A549 (cell line): Measurements from ENCODE around the gene TRABD2B. TPM values are rescaled to one million over a fixed set of nuclear protein-coding genes. Genes with fewer than 3 reads are reported as not detected.

ENCODE experiments used
- ATAC-seq, 2 experiments: fragments of 200-7000 bp in 1 of 2; fragments of >200 bp in 1 of 2; cut with Nextera tagmentation in 1 of 2; cut with Tn5 transposase in 1 of 2; 3 replicates each; pipeline versions ENCODE4 v1.8.0 to v1.9.1; 2018 to 2020; ENCODE audit warnings: mild to moderate bottlenecking in 1 of 2, moderate library complexity in 1 of 2
- CTCF ChIA-PET: fragments of 300-600 bp; sonication (Branson Sonifier 250); formaldehyde crosslinking; extraction: SDS; loops from one replicate; lab custom pipeline; 2021; ENCODE audit warnings: antibody characterized with exemption, inconsistent platforms; lab: Yijun Ruan, JAX
- POLR2A ChIA-PET: fragments of 350-600 bp; formaldehyde crosslinking; extraction: SDS; loops from one replicate; lab custom pipeline; 2021; ENCODE audit warnings: antibody characterized with exemption, inconsistent platforms; lab: Yijun Ruan, JAX
- DNase-seq, 2 experiments: peaks; one replicate each; pipeline versions ENCODE4 v3.0.0 to v3.0.0-alpha.2; 2011 to 2016; ENCODE audit warnings: low read depth in 1 of 2, low spot score in 1 of 2
- FAIRE-seq: peaks from 2 replicates; lab custom pipeline; 2011; peaks lifted over from hg19 to GRCh38; lab: Jason Lieb, UNC
- H3K27ac ChIP-seq, 2 experiments: fragments of >200 bp; sonication (Bioruptor Twin); formaldehyde crosslinking; 3 replicates each; pipeline ENCODE4 v1.5.1; 2016 to 2017
- H3K4me1 ChIP-seq: fragments of >200 bp; sonication (Bioruptor Twin); formaldehyde crosslinking; 3 replicates; pipeline ENCODE4 v1.6.1; 2016
- H3K4me2 ChIP-seq: fragments of >200 bp; sonication (Bioruptor Twin); formaldehyde crosslinking; 3 replicates; pipeline ENCODE4 v1.6.1; 2016
- H3K4me3 ChIP-seq: fragments of >200 bp; sonication (Bioruptor Twin); formaldehyde crosslinking; 3 replicates; pipeline ENCODE4 v1.5.1; 2016
- H3K9me3 ChIP-seq: fragments of >200 bp; sonication (Bioruptor Twin); formaldehyde crosslinking; 3 replicates; pipeline ENCODE4 v1.6.1; 2016
- CBX2 ChIP-seq: fragments of 200-600 bp; sonication (generic); IDR thresholded peaks from 2 replicates; pipeline ENCODE4 v1.6.1; 2016; ENCODE audit warnings: low read depth, mild to moderate bottlenecking, borderline replicate concordance
- CEBPB ChIP-seq, 2 experiments: fragments of >200 bp in 1 of 2; sonication (Bioruptor Twin) in 1 of 2; formaldehyde crosslinking in 1 of 2; IDR thresholded peaks; 2 replicates each; pipeline ENCODE4 v1.6.1; 2012 to 2016
- CHD2 ChIP-seq: fragments of 150-350 bp; IDR thresholded peaks from 2 replicates; pipeline ENCODE4 v1.6.1; 2014; ENCODE audit warnings: low read length; ENCODE audit not compliant: partially characterized antibody
- CHD4 ChIP-seq: fragments of 200-600 bp; sonication (generic); IDR thresholded peaks from 2 replicates; pipeline ENCODE4 v1.6.1; 2016; ENCODE audit warnings: antibody characterized with exemption, mild to moderate bottlenecking, borderline replicate concordance
- EHMT2 ChIP-seq: fragments of 200-600 bp; sonication (generic); IDR thresholded peaks from 2 replicates; pipeline ENCODE4 v1.6.1; 2016; ENCODE audit warnings: antibody characterized with exemption, low read depth, mild to moderate bottlenecking, moderate library complexity
- ESRRA ChIP-seq: fragments of 150-350 bp; IDR thresholded peaks from 2 replicates; pipeline ENCODE4 v1.6.1; 2014; ENCODE audit warnings: mild to moderate bottlenecking, low read length, borderline replicate concordance
- FOSB ChIP-seq: fragments of 250-450 bp; sonication (Bioruptor Pico); IDR thresholded peaks from 2 replicates; pipeline ENCODE4 v1.5.0; 2020; ENCODE audit warnings: mild to moderate bottlenecking, moderate library complexity
- FOXS1 ChIP-seq: fragments of 250-450 bp; sonication (Bioruptor Pico); IDR thresholded peaks from 2 replicates; pipeline ENCODE4 v1.5.0; 2020; ENCODE audit warnings: mild to moderate bottlenecking, moderate library complexity
- HES2 ChIP-seq: fragments of >200 bp; sonication (Bioruptor Twin); formaldehyde crosslinking; IDR thresholded peaks from 2 replicates; pipeline ENCODE4 v1.6.1; 2016
- HOXB13 ChIP-seq: fragments of 250-450 bp; sonication (Bioruptor Pico); IDR thresholded peaks from 2 replicates; pipeline ENCODE4 v1.5.0; 2020; ENCODE audit warnings: low read depth, mild to moderate bottlenecking, moderate library complexity
- JUNB ChIP-seq: fragments of >200 bp; sonication (Bioruptor Twin); formaldehyde crosslinking; IDR thresholded peaks from 2 replicates; pipeline ENCODE4 v1.6.1; 2016
- NFE2L2 ChIP-seq: fragments of 150-350 bp; conservative IDR thresholded peaks from 2 replicates; pipeline ENCODE4 v1.6.1; 2014; ENCODE audit warnings: low read length
- NPAS2 ChIP-seq: fragments of 250-450 bp; sonication (Bioruptor Pico); IDR thresholded peaks from 2 replicates; pipeline ENCODE4 v1.8.0; 2022; ENCODE audit warnings: mild to moderate bottlenecking, moderate library complexity, borderline replicate concordance
- POLR2AphosphoS2 ChIP-seq: conservative IDR thresholded peaks from 2 replicates; pipeline ENCODE4 v1.6.1; 2012; ENCODE audit warnings: low read length, improper control_type of control experiment, inconsistent platforms
- RAD21 ChIP-seq, 2 experiments: fragments of >200 bp in 1 of 2; sonication (Bioruptor Twin) in 1 of 2; formaldehyde crosslinking in 1 of 2; IDR thresholded peaks in 1 of 2; conservative IDR thresholded peaks in 1 of 2; 2 replicates in 1 of 2; 3 replicates in 1 of 2; pipeline ENCODE4 v1.6.1; 2012 to 2018; ENCODE audit warnings: inconsistent platforms in 1 of 2
- SREBF2 ChIP-seq: fragments of 450-650 bp; IDR thresholded peaks from 2 replicates; pipeline ENCODE4 v1.6.1; 2014; ENCODE audit warnings: mild to moderate bottlenecking, moderate library complexity
- ZFP36 ChIP-seq: fragments of 450-650 bp; IDR thresholded peaks from 2 replicates; pipeline ENCODE4 v1.6.1; 2014; ENCODE audit warnings: borderline replicate concordance; ENCODE audit not compliant: partially characterized antibody
- ZNF302 ChIP-seq: fragments of 250-450 bp; sonication (Bioruptor Pico); IDR thresholded peaks from 2 replicates; pipeline ENCODE4 v1.9.0; 2021; ENCODE audit warnings: inconsistent platforms, mild to moderate bottlenecking, moderate library complexity
- ZSCAN20 ChIP-seq: fragments of 250-450 bp; sonication (Bioruptor Pico); IDR thresholded peaks from 2 replicates; pipeline ENCODE4 v1.8.0; 2022; ENCODE audit warnings: mild to moderate bottlenecking, moderate library complexity
- WGBS: methylation state at CpG from one replicate; pipeline ENCODE4 v1.1.6; 2017; ENCODE audit errors: missing lambda C conversion rate; 5-methylcytosine and 5-hydroxymethylcytosine counted together
- polyA plus RNA-seq, 4 experiments: library from polyadenylated mRNA; depleted of rRNA in 3 of 4; stranded (reverse); fragments of >200 nt; fragmentation: RNase III in 1 of 4; extraction: RNeasy Plus Mini Kit Qiagen cat#74134 plus additional on column Dnase treatment in 1 of 4; gene quantifications; 2 replicates in 3 of 4; 3 replicates in 1 of 4; pipeline ENCODE4 v1.2.3, GENCODE V29; 2011 to 2017
- TF ChIP-seq, protein P1 (sequence below): fragments of 200-600 bp; sonication (generic); IDR thresholded peaks from 2 replicates; pipeline ENCODE4 v1.6.1; 2016; ENCODE audit warnings: antibody characterized with exemption, mild to moderate bottlenecking, moderate library complexity
- TF ChIP-seq, protein P2 (sequence below): IDR thresholded peaks from 2 replicates; pipeline ENCODE4 v1.6.1; 2012

TRABD2B gene
- polyA plus RNA-seq, 2 of the 4 experiments (the other 2 are of a cell fraction), result 0.04 to 0.21 TPM

- TF ChIP-seq POLR2AphosphoS2 (no peak), CBX2 (no peak), CHD2 (no peak), RAD21 (conservative IDR thresholded peaks at IDR 0.05 in 1 of 2, IDR thresholded peaks at IDR 0.05 in 1 of 2) (no peak)
Measured at GRCh38 chr1:47821760-47822159, 175.4 kb downstream of the TRABD2B start (continued).

GRCh38 chr1:47819574-47819888, 177.7 kb downstream of the TRABD2B start:
- no peak for DNase-seq
- H3K27ac ChIP-seq, result no peak overlapping the region
- no peak overlapping the region for H3K4me3 ChIP-seq
- 86% methylated on average over 9 of the region's 9 CpGs for WGBS
- ATAC-seq, result no peak
- CTCF ChIA-PET, result no interaction called here
- no peaks in the 10 kb centered on the region for H3K4me1 ChIP-seq
- no peak overlapping the region for H3K4me2 ChIP-seq
- POLR2A ChIA-PET, result no interaction called here
- no peak for TF ChIP-seq CEBPB (IDR thresholded peaks at IDR 0.05)
- TF ChIP-seq, all 56 proteins: peak for 0
- no peak for FAIRE-seq
- H3K9me3 ChIP-seq, result no peaks in the 10 kb centered on the region

DNA sequence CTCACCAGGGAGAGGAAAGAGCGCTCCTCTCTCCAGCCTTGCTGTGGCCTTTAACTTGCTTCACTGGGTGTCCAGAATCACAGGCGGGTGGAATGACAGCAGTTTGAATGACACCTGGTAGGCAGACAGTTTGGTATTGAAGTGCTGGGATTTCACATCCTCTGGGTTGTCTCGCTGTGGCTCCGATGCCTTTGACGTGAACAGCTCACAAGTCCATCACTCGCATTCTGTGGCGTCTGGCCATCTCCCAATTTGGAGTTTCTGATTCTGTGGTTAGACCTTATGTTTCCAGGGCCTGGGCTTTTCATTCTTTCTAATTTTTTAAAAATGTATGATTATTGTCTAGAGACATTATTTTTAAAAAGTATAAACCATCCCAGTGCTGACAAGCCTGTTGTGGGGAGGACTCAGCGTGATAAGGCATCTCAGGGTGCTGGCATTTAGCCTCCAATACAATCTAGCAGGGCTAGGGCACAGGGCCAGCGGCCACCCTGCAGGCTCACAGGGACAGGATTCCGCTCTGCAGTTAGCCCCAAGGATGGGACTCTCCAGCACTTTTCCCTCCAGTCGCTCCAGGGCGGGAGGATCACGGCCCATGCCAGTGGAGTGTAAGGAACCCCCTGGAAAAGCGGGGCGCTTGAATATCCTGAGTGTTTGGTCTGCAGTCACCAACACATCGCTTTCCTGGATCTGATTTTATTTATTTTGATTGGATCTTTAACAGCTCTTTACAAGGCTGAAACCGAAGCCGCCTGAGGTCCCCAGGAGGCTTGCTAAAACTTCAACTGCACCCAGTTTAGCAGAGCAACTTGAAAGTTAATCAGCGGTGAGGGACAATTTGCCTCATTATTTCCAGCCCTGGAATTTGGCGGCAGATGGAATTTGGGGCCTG, 178.3 kb downstream of the TRABD2B start:
- no peak overlapping the region for H3K4me2 ChIP-seq
- no peaks in the 10 kb centered on the region for H3K4me1 ChIP-seq
- no peak overlapping the region for H3K27ac ChIP-seq
- FAIRE-seq (no peak), ATAC-seq (no peak), DNase-seq (no peak)
- no peak overlapping the region for H3K4me3 ChIP-seq
- 87% methylated on average over 12 of the region's 20 CpGs for WGBS
- CTCF ChIA-PET, result no interaction called here
- POLR2A ChIA-PET, result no interaction called here
- no peak for TF ChIP-seq ESRRA
- TF ChIP-seq HOXB13, result no peak
- TF ChIP-seq, protein P1, sequence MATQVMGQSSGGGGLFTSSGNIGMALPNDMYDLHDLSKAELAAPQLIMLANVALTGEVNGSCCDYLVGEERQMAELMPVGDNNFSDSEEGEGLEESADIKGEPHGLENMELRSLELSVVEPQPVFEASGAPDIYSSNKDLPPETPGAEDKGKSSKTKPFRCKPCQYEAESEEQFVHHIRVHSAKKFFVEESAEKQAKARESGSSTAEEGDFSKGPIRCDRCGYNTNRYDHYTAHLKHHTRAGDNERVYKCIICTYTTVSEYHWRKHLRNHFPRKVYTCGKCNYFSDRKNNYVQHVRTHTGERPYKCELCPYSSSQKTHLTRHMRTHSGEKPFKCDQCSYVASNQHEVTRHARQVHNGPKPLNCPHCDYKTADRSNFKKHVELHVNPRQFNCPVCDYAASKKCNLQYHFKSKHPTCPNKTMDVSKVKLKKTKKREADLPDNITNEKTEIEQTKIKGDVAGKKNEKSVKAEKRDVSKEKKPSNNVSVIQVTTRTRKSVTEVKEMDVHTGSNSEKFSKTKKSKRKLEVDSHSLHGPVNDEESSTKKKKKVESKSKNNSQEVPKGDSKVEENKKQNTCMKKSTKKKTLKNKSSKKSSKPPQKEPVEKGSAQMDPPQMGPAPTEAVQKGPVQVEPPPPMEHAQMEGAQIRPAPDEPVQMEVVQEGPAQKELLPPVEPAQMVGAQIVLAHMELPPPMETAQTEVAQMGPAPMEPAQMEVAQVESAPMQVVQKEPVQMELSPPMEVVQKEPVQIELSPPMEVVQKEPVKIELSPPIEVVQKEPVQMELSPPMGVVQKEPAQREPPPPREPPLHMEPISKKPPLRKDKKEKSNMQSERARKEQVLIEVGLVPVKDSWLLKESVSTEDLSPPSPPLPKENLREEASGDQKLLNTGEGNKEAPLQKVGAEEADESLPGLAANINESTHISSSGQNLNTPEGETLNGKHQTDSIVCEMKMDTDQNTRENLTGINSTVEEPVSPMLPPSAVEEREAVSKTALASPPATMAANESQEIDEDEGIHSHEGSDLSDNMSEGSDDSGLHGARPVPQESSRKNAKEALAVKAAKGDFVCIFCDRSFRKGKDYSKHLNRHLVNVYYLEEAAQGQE, result no peak
- no peak for TF ChIP-seq ZNF302 (CRISPR knock-in tag)
- no peak for TF ChIP-seq JUNB
- no peak for TF ChIP-seq ZFP36
- no peak for TF ChIP-seq ZSCAN20 (CRISPR knock-in tag)
- TF ChIP-seq FOSB (CRISPR knock-in tag), result no peak
- TF ChIP-seq, protein P2, sequence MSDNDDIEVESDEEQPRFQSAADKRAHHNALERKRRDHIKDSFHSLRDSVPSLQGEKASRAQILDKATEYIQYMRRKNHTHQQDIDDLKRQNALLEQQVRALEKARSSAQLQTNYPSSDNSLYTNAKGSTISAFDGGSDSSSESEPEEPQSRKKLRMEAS, result no peak
- no peak for TF ChIP-seq CHD4
- no peak for TF ChIP-seq CBX2
- TF ChIP-seq EHMT2, result no peak
- H3K9me3 ChIP-seq, result no peaks in the 10 kb centered on the region

- Histone ChIP-seq H3K4me3 (no peak overlapping the region), H3K27ac (no peak overlapping the region), H3K9me3 (no peaks in the 10 kb centered on the region), H3K4me2 (no peak overlapping the region), H3K4me1 (no peaks in the 10 kb centered on the region)
- ATAC-seq, result no peak
- TF ChIP-seq FOXS1 (CRISPR knock-in tag) (no peak), NFE2L2 (no peak), HES2 (no peak), NPAS2 (no peak), JUNB (no peak), SREBF2 (no peak)
- POLR2A ChIA-PET, result no interaction called here
- DNase-seq, result no peak
- 77% methylated on average over 14 of the region's 15 CpGs for WGBS
- no peak for FAIRE-seq
- CTCF ChIA-PET, result no interaction called here
Measured at GRCh38 chr1:47817861-47818260, 179.3 kb downstream of the TRABD2B start.
